IMR-90 (cell line): Measurements from ENCODE around the gene OR6B3. TPM values are rescaled to one million over a fixed set of nuclear protein-coding genes. Genes with fewer than 3 reads are reported as not detected.

ENCODE experiments used
- ATAC-seq: fragments of 200-7000 bp; cut with Tn5 transposase; 2 replicates; pipeline ENCODE4 v1.9.1; 2020; ENCODE audit warnings: low read depth, mild to moderate bottlenecking, moderate library complexity
- BruUV-seq: library from RNA; stranded (reverse); fragments of 400-500 nt; replicated peaks from 2 replicates; lab custom pipeline; 2021; lab: Mats Ljungman, UMichigan
- CTCF ChIA-PET: fragments of 300-600 bp; formaldehyde crosslinking; extraction: SDS; loops from one replicate; lab custom pipeline; 2021; ENCODE audit warnings: antibody characterized with exemption; lab: Yijun Ruan, JAX
- POLR2A ChIA-PET: fragments of 300-600 bp; sonication (Branson Sonifier 250); formaldehyde crosslinking; loops from one replicate; lab custom pipeline; 2022; ENCODE audit warnings: antibody characterized with exemption; ENCODE audit not compliant: unreplicated experiment; lab: Charles Lee
- DNase-seq: peaks from one replicate; pipeline ENCODE4 v3.0.0; 2013
- H2AFZ ChIP-seq: replicated peaks from 2 replicates; pipeline ENCODE3; 2013; ENCODE audit warnings: low read length, mild to moderate bottlenecking; ENCODE audit not compliant: poor library complexity
- H2AK5ac ChIP-seq: 2 replicates; pipeline ENCODE4 v1.6.1; 2013; ENCODE audit warnings: low read depth, low read length, inconsistent platforms
- H2AK9ac ChIP-seq: replicated peaks from 2 replicates; pipeline ENCODE3; 2013; ENCODE audit warnings: mild to moderate bottlenecking, low read depth, low read length, moderate library complexity; ENCODE audit not compliant: poor library complexity
- H2BK120ac ChIP-seq: 2 replicates; pipeline ENCODE4 v1.6.1; 2013; ENCODE audit warnings: low read depth, low read length, inconsistent platforms
- H2BK15ac ChIP-seq: 3 replicates; pipeline ENCODE4 v1.6.1; 2013; ENCODE audit warnings: low read depth, low read length, inconsistent platforms
- H2BK20ac ChIP-seq: 2 replicates; pipeline ENCODE4 v1.6.1; 2013; ENCODE audit warnings: low read depth, mild to moderate bottlenecking, inconsistent platforms, low read length, moderate library complexity
- H2BK5ac ChIP-seq: 2 replicates; pipeline ENCODE4 v1.6.1; 2013; ENCODE audit warnings: mild to moderate bottlenecking, low read depth, low read length, inconsistent platforms; ENCODE audit not compliant: poor library complexity, severe bottlenecking
- H3K14ac ChIP-seq: replicated peaks from 2 replicates; pipeline ENCODE4 v1.6.1; 2013; ENCODE audit warnings: low read depth, low read length, inconsistent platforms
- H3K18ac ChIP-seq: 2 replicates; pipeline ENCODE4 v1.6.1; 2013; ENCODE audit warnings: low read depth, low read length, control low read depth
- H3K23ac ChIP-seq: 2 replicates; pipeline ENCODE4 v1.6.1; 2013; ENCODE audit warnings: low read depth, low read length, inconsistent platforms
- H3K27ac ChIP-seq: 2 replicates; pipeline ENCODE4 v1.5.1; 2013; ENCODE audit warnings: mild to moderate bottlenecking, control low read depth, low read length; ENCODE audit not compliant: insufficient read depth
- H3K27me3 ChIP-seq: 2 replicates; pipeline ENCODE4 v1.6.1; 2013; ENCODE audit warnings: low read length; ENCODE audit not compliant: control insufficient read depth, insufficient read depth
- H3K36me3 ChIP-seq: 2 replicates; pipeline ENCODE4 v1.6.1; 2013; ENCODE audit warnings: low read length, mixed read lengths; ENCODE audit not compliant: control insufficient read depth, insufficient read depth
- H3K4ac ChIP-seq: 2 replicates; pipeline ENCODE4 v1.6.1; 2013; ENCODE audit warnings: low read depth, low read length, inconsistent platforms
- H3K4me1 ChIP-seq: 2 replicates; pipeline ENCODE4 v1.6.1; 2013; ENCODE audit warnings: low read length, mixed read lengths; ENCODE audit not compliant: control insufficient read depth, insufficient read depth
- H3K4me2 ChIP-seq: 2 replicates; pipeline ENCODE4 v1.6.1; 2013; ENCODE audit warnings: low read depth, mild to moderate bottlenecking, control low read depth, low read length, moderate library complexity
- H3K4me3 ChIP-seq: 2 replicates; pipeline ENCODE4 v1.5.1; 2013; ENCODE audit warnings: low read depth, mild to moderate bottlenecking, control low read depth, low read length, moderate library complexity; ENCODE audit not compliant: insufficient read depth
- H3K56ac ChIP-seq: 2 replicates; pipeline ENCODE4 v1.6.1; 2013; ENCODE audit warnings: low read length, inconsistent platforms; ENCODE audit not compliant: insufficient read depth; ENCODE audit errors: extremely low read depth
- H3K79me1 ChIP-seq, 2 experiments: 2 replicates each; pipeline ENCODE4 v1.6.1; 2013; ENCODE audit warnings: low read length in 2 of 2, inconsistent platforms in 1 of 2, low read depth in 1 of 2
- H3K9ac ChIP-seq: 2 replicates; pipeline ENCODE4 v1.6.1; 2013; ENCODE audit warnings: low read depth, low read length, control low read depth
- H3K9me1 ChIP-seq: 2 replicates; pipeline ENCODE4 v1.6.1; 2013; ENCODE audit warnings: low read length, inconsistent platforms; ENCODE audit not compliant: insufficient read depth
- H3K9me3 ChIP-seq: 2 replicates; pipeline ENCODE4 v1.6.1; 2013; ENCODE audit warnings: low read length; ENCODE audit not compliant: control insufficient read depth, insufficient read depth
- H4K20me1 ChIP-seq: 2 replicates; pipeline ENCODE4 v1.6.1; 2013; ENCODE audit warnings: low read length, inconsistent platforms; ENCODE audit not compliant: insufficient read depth
- H4K5ac ChIP-seq: 2 replicates; pipeline ENCODE4 v1.6.1; 2013; ENCODE audit warnings: mild to moderate bottlenecking, low read depth, low read length, control low read depth
- H4K8ac ChIP-seq, 2 experiments: 2 replicates each; pipeline ENCODE4 v1.6.1; 2013; ENCODE audit warnings: low read depth in 2 of 2, low read length in 2 of 2, control low read depth in 1 of 2, inconsistent platforms in 1 of 2
- H4K91ac ChIP-seq: 2 replicates; pipeline ENCODE4 v1.6.1; 2013; ENCODE audit warnings: low read depth, low read length, inconsistent platforms; ENCODE audit not compliant: insufficient read depth
- CHD1 ChIP-seq: IDR thresholded peaks from 2 replicates; pipeline ENCODE4 v1.6.1; 2012; ENCODE audit warnings: low read depth, low read length, improper control_type of control experiment
- FOS ChIP-seq: fragments of 150-350 bp; IDR thresholded peaks from 2 replicates; pipeline ENCODE4 v1.6.1; 2016; ENCODE audit warnings: low read depth, low read length
- MAFK ChIP-seq: IDR thresholded peaks from 2 replicates; pipeline ENCODE4 v1.6.1; 2012; ENCODE audit warnings: low read depth, low read length, improper control_type of control experiment
- MAZ ChIP-seq: IDR thresholded peaks from 2 replicates; pipeline ENCODE4 v1.6.1; 2012; ENCODE audit warnings: low read depth, mild to moderate bottlenecking, low read length, improper control_type of control experiment, moderate library complexity, borderline replicate concordance
- MXI1 ChIP-seq: IDR thresholded peaks from 2 replicates; pipeline ENCODE4 v1.6.1; 2012; ENCODE audit warnings: low read depth, mild to moderate bottlenecking, low read length, moderate library complexity, borderline replicate concordance
- NFE2L2 ChIP-seq: fragments of 150-350 bp; IDR thresholded peaks from 2 replicates; pipeline ENCODE4 v1.6.1; 2016; ENCODE audit warnings: low read depth, mild to moderate bottlenecking, low read length
- POLR2A ChIP-seq: IDR thresholded peaks from 2 replicates; pipeline ENCODE4 v1.6.1; 2012; ENCODE audit warnings: mild to moderate bottlenecking, low read depth, low read length
- RAD21 ChIP-seq: IDR thresholded peaks from 2 replicates; pipeline ENCODE4 v1.6.1; 2012; ENCODE audit warnings: low read length, improper control_type of control experiment
- RCOR1 ChIP-seq: IDR thresholded peaks from 2 replicates; pipeline ENCODE4 v1.6.1; 2012; ENCODE audit warnings: mild to moderate bottlenecking, low read length, improper control_type of control experiment; ENCODE audit not compliant: insufficient replicate concordance
- RFX5 ChIP-seq: IDR thresholded peaks from 2 replicates; pipeline ENCODE4 v1.8.0; 2012; ENCODE audit warnings: low read depth, mild to moderate bottlenecking, low read length, moderate library complexity
- SMC3 ChIP-seq: fragments of 150-350 bp; IDR thresholded peaks from 2 replicates; pipeline ENCODE4 v1.6.1; 2016; ENCODE audit warnings: low read depth, mild to moderate bottlenecking, antibody characterized with exemption, low read length, moderate library complexity
- WGBS, 2 experiments: methylation state at CpG; one replicate each; pipeline versions ENCODE4 v1.1.5 to v1.1.7; 2013; ENCODE audit warnings: missing lambda C conversion rate in 2 of 2; ENCODE audit not compliant: insufficient read length in 1 of 2; ENCODE audit errors: extremely low coverage in 2 of 2; 5-methylcytosine and 5-hydroxymethylcytosine counted together
- dilution Hi-C: fragments of 300-500 bp; cut with HindIII; formaldehyde crosslinking; loops from one replicate; pipeline ENCODE4 v1.14.3; 2018; ENCODE audit warnings: low sequenced_read_pairs; ENCODE audit not compliant: unreplicated experiment
- in situ Hi-C: fragments of 300-500 bp; cut with MboI; formaldehyde crosslinking; loops from 3 replicates; pipeline ENCODE4 v1.14.3; 2019; ENCODE audit warnings: low sequenced_read_pairs, inconsistent platforms, mixed read lengths
- intact Hi-C: fragments of 100-400 bp; cut with micrococcal nuclease; formaldehyde crosslinking; loops from 2 replicates; pipeline ENCODE4 v1.10.0; 2022
- polyA plus RNA-seq, 3 experiments: library from polyadenylated mRNA; depleted of rRNA; stranded (reverse); fragments of >200 nt; gene quantifications; 2 replicates each; pipeline ENCODE4 v1.2.3, GENCODE V29; 2012; ENCODE audit warnings: low replicate concordance in 1 of 3
- total RNA-seq: library from RNA; depleted of rRNA; stranded (reverse); fragments of >200 nt; gene quantifications from 2 replicates; pipeline ENCODE4 v1.2.3, GENCODE V29; 2012
- TF ChIP-seq, protein P1 (sequence below): fragments of 150-350 bp; IDR thresholded peaks from 2 replicates; pipeline ENCODE4 v1.6.1; 2016; ENCODE audit warnings: low read depth, mild to moderate bottlenecking, low read length, moderate library complexity, borderline replicate concordance
- TF ChIP-seq, protein P2 (sequence below): fragments of 150-350 bp; IDR thresholded peaks from 2 replicates; pipeline ENCODE4 v1.6.1; 2017; ENCODE audit warnings: mild to moderate bottlenecking, antibody characterized with exemption, low read length, low read depth
- TF ChIP-seq, protein P3 (sequence below): conservative IDR thresholded peaks from 2 replicates; pipeline ENCODE4 v1.5.1; 2012; ENCODE audit warnings: mild to moderate bottlenecking, low read depth, low read length, improper control_type of control experiment

The OR6B3 gene
- total and polyA plus RNA-seq, 2 of the 4 experiments (the other 2 are of a cell fraction) = not detected

DNA sequence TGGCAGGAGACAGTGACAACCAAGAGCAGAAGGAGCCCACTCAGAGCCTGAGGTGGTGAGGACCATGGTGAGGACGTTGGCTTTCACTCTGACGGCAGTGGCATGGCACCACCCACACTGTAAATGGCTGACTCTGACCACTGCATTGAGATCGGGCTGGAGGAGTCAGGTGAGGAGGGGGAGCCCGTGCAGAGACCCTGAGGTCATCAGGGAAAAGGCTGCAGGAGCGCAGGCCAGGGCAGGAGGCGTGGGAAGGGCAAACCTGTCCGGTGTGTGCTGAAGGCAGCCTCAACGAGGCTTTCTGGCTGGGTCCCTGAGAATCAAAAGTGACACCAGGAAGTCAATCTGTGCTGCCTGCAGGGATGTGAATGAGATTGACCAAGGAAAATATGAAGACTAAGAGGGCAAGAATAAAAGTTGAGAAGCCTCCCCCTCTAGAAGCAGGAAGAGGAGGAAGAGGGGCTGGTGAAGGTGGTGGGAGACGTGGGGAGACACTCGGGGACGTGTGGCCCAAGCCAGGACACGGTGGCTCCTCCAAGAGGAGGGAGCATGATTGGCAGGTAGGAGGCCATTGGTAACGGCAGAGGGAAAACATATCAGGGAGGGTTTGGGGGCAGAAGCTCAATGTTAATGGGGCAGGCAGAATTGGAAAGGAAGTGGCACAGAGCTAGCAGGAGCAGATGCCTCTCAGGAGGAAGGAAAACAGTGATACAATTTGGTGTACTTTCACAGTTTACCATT, 2.0 kb upstream of the OR6B3 start:
- H3K36me3 ChIP-seq = no peaks in the 10 kb centered on the region
- no peak overlapping the region for H3K23ac ChIP-seq
- no peak overlapping the region for H4K5ac ChIP-seq
- intact Hi-C loops = no loop called here
- dilution Hi-C loops = no loop called here
- no peak overlapping the region for H4K8ac ChIP-seq
- ATAC-seq (no peak), DNase-seq (no peak)
- no TSS peak for BruUV-seq
- H2AFZ ChIP-seq = no peak overlapping the region
- no peak overlapping the region for H4K91ac ChIP-seq
- no peak overlapping the region for H3K27ac ChIP-seq
- no peak overlapping the region for H3K9ac ChIP-seq
- no peak overlapping the region for H3K4me3 ChIP-seq
- H3K4ac ChIP-seq = no peak overlapping the region
- WGBS, 2 experiments = 23% methylated on average over 11 of the region's 13 CpGs; no CpG with 5 or more reads in 1 of the 2 experiments
- in situ Hi-C loops = no loop called here
- POLR2A ChIA-PET = no interaction called here
- H3K27me3 ChIP-seq = peaks cover 42% of the 10 kb centered on the region
- no peak overlapping the region for H2BK120ac ChIP-seq
- H4K20me1 ChIP-seq = no peaks in the 10 kb centered on the region
- no peak overlapping the region for H2AK5ac ChIP-seq
- H3K9me1 ChIP-seq = no peaks in the 10 kb centered on the region
- no peak overlapping the region for H3K4me2 ChIP-seq
- H3K18ac ChIP-seq = no peak overlapping the region
- H3K56ac ChIP-seq = no peak overlapping the region
- H2BK5ac ChIP-seq = no peak overlapping the region
- no peaks in the 10 kb centered on the region for H3K79me1 ChIP-seq
- H2BK20ac ChIP-seq = no peak overlapping the region
- CTCF ChIA-PET = no interaction called here
- TF ChIP-seq CHD1 (no peak), MAZ (no peak), POLR2A (no peak), MXI1 (no peak), RFX5 (no peak), SMC3 (no peak), FOS (no peak), MAFK (no peak), RAD21 (no peak), RCOR1 (no peak), NFE2L2 (no peak)
- TF ChIP-seq, protein P1, sequence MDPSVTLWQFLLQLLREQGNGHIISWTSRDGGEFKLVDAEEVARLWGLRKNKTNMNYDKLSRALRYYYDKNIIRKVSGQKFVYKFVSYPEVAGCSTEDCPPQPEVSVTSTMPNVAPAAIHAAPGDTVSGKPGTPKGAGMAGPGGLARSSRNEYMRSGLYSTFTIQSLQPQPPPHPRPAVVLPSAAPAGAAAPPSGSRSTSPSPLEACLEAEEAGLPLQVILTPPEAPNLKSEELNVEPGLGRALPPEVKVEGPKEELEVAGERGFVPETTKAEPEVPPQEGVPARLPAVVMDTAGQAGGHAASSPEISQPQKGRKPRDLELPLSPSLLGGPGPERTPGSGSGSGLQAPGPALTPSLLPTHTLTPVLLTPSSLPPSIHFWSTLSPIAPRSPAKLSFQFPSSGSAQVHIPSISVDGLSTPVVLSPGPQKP = no peak
- TF ChIP-seq, protein P2, sequence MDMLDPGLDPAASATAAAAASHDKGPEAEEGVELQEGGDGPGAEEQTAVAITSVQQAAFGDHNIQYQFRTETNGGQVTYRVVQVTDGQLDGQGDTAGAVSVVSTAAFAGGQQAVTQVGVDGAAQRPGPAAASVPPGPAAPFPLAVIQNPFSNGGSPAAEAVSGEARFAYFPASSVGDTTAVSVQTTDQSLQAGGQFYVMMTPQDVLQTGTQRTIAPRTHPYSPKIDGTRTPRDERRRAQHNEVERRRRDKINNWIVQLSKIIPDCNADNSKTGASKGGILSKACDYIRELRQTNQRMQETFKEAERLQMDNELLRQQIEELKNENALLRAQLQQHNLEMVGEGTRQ = no peak
- TF ChIP-seq, protein P3, sequence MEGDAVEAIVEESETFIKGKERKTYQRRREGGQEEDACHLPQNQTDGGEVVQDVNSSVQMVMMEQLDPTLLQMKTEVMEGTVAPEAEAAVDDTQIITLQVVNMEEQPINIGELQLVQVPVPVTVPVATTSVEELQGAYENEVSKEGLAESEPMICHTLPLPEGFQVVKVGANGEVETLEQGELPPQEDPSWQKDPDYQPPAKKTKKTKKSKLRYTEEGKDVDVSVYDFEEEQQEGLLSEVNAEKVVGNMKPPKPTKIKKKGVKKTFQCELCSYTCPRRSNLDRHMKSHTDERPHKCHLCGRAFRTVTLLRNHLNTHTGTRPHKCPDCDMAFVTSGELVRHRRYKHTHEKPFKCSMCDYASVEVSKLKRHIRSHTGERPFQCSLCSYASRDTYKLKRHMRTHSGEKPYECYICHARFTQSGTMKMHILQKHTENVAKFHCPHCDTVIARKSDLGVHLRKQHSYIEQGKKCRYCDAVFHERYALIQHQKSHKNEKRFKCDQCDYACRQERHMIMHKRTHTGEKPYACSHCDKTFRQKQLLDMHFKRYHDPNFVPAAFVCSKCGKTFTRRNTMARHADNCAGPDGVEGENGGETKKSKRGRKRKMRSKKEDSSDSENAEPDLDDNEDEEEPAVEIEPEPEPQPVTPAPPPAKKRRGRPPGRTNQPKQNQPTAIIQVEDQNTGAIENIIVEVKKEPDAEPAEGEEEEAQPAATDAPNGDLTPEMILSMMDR = no peak
- no peak overlapping the region for H2AK9ac ChIP-seq
- H3K4me1 ChIP-seq = no peaks in the 10 kb centered on the region
- H3K9me3 ChIP-seq = no peaks in the 10 kb centered on the region
- no peak overlapping the region for H3K14ac ChIP-seq
- H2BK15ac ChIP-seq = no peak overlapping the region
